Thymus (tissue), 11 donors: ENCODE measurements around the gene CYP4F22. TPM values are rescaled to one million over a fixed set of nuclear protein-coding genes. Genes with fewer than 3 reads are reported as not detected.
"Not testable (repeated sequence)": the region's sequence is repeated elsewhere in the genome, so short reads cannot be mapped to it uniquely, and the experiment has no call there.

Source experiments
- DNase-seq, 9 donors: peaks; one replicate each; pipeline ENCODE4 v3.0.0-alpha.2; 2013; ENCODE audit warnings: low spot score in 9 of 9, low read depth in 6 of 9, missing footprints in 1 of 9
- H3K27ac ChIP-seq, 2 donors: one replicate each; pipeline ENCODE4 v1.5.1; 2013; ENCODE audit warnings: control low read depth in 1 of 2, low read depth in 1 of 2, low read length in 1 of 2, mild to moderate bottlenecking in 1 of 2, moderate library complexity in 1 of 2
- H3K27me3 ChIP-seq, 2 donors: one replicate each; pipeline ENCODE4 v1.5.1; 2013; ENCODE audit warnings: low read length in 1 of 2; ENCODE audit not compliant: control insufficient read depth in 2 of 2, insufficient read depth in 1 of 2
- H3K36me3 ChIP-seq, 2 donors: one replicate each; pipeline ENCODE4 v1.5.1; 2013; ENCODE audit warnings: low read length in 1 of 2, mild to moderate bottlenecking in 1 of 2, moderate library complexity in 1 of 2; ENCODE audit not compliant: control insufficient read depth in 2 of 2, insufficient read depth in 2 of 2
- H3K4me1 ChIP-seq, 2 donors: one replicate each; pipeline ENCODE4 v1.5.1; 2013; ENCODE audit warnings: low read length in 2 of 2; ENCODE audit not compliant: control insufficient read depth in 2 of 2, insufficient read depth in 2 of 2
- H3K4me3 ChIP-seq, 2 donors: one replicate each; pipeline ENCODE4 v1.5.1; 2013; ENCODE audit warnings: low read length in 2 of 2, control low read depth in 1 of 2, mild to moderate bottlenecking in 1 of 2
- H3K9me3 ChIP-seq, 2 donors: one replicate each; pipeline ENCODE4 v1.5.1; 2013; ENCODE audit warnings: low read length in 1 of 2, mild to moderate bottlenecking in 1 of 2; ENCODE audit not compliant: control insufficient read depth in 2 of 2, insufficient read depth in 1 of 2
- WGBS: extraction: QIAGEN DNeasy Blood & Tissue Kit; methylation state at CpG from one replicate; pipeline ENCODE4 v1.1.7; 2013; 5-methylcytosine and 5-hydroxymethylcytosine counted together
- polyA plus RNA-seq: library from polyadenylated mRNA; stranded (reverse); fragments of 200-250 nt; gene quantifications from one replicate; pipeline ENCODE4 v1.2.3, GENCODE V29; 2013
- total RNA-seq: library from RNA; stranded (reverse); fragments of 120-200 nt; gene quantifications from one replicate; pipeline ENCODE4 v1.2.4, GENCODE V29; 2013
- donor health status: healthy.

CYP4F22 gene
- total and polyA plus RNA-seq, 2 donors = 0.09 to 0.64 TPM

DNA sequence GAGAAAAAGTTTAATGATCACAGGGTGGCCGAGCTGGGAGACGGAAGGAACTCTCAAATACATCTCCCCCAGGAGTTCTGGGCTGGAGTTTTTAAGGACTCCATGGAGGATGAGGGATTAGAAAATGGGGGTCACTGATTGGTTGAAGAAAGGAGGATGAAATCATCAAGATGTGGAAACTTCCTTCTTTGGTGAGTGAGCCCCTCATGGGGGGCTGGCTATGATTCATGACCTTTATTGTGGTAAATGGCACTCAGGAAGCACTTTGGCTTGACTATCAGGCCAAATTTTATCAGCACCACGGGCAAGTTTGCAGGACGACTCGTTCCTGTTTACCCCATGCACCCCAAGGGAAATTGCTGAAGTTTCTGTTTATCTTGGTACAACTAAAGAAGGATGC lies 84.2 kb downstream of the CYP4F22 start:
- 37% methylated on average over 5 of the region's 5 CpGs for WGBS

DNA sequence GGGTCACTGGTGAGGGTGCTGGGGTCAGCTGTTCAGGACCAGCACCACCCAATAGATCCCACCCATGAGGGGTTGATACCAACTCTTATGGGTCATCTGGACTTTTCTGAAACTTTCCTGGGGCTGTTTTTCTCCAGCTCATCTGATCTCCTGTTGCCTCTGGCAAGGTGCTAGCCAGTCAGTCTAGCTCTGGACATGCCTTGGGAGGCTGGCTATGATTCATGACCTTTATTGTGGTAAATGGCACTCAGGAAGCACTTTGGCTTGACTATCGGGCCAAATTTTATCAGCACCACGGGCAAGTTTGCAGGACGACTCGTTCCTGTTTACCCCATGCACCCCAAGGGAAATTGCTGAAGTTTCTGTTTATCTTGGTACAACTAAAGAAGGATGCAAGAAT lies 85.4 kb downstream of the CYP4F22 start:
- H3K36me3 ChIP-seq, H3K4me1 ChIP-seq, H3K9me3 ChIP-seq, H3K4me3 ChIP-seq, H3K27me3 ChIP-seq, DNase-seq, H3K27ac ChIP-seq: not testable (repeated sequence)
- WGBS = 77% methylated on average over 4 of the region's 4 CpGs

More for the DNA sequence above, 84.2 kb downstream of the CYP4F22 start:
- not testable (repeated sequence) for H3K36me3 ChIP-seq, H3K27me3 ChIP-seq, H3K9me3 ChIP-seq, DNase-seq, H3K4me3 ChIP-seq, H3K27ac ChIP-seq, H3K4me1 ChIP-seq

DNA sequence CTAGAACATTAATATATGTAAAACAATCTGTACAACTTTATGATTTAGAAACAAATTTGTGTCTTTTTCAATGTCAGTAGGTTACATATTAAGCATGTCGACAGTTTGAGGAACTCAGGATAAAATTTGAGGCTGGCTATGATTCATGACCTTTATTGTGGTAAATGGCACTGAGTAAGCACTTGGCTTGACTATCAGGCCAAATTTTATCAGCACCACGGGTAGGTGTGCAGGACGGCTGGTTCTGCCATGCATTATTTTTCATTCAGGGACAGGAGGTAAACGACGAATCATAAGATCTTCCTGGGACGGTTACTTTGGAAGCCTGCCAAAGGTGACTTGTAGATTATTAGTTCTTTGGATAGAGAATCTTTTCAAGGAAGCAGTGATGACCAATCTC lies 86.7 kb downstream of the CYP4F22 start:
- H3K4me3 ChIP-seq = no peak overlapping the region

More for the DNA sequence above, 86.7 kb downstream of the CYP4F22 start:
- H3K36me3 ChIP-seq = no peaks in the 10 kb centered on the region
- H3K27ac ChIP-seq = no peak overlapping the region
- 1% methylated on average over 6 of the region's 6 CpGs for WGBS
- H3K4me1 ChIP-seq = no peaks in the 10 kb centered on the region
- DNase-seq = no peak
- no peaks in the 10 kb centered on the region for H3K27me3 ChIP-seq
- no peaks in the 10 kb centered on the region for H3K9me3 ChIP-seq

Other genes starting within 250 kb of the CYP4F22 start
- 7.6 TPM for gene BRD4, start 176.0 kb upstream of the CYP4F22 start, total RNA-seq
- 26.0 TPM for gene BRD4, start 176.0 kb upstream of the CYP4F22 start, polyA plus RNA-seq
- gene AKAP8, start 128.7 kb upstream of the CYP4F22 start, total RNA-seq = 18.0 TPM
- 25.4 TPM for gene AKAP8, start 128.7 kb upstream of the CYP4F22 start, polyA plus RNA-seq
- 64.1 TPM for gene AKAP8L, start 89.5 kb upstream of the CYP4F22 start, total RNA-seq
- gene AKAP8L, start 89.5 kb upstream of the CYP4F22 start, polyA plus RNA-seq = 128 TPM
- 2.9 TPM for gene WIZ, start 58.6 kb upstream of the CYP4F22 start, total RNA-seq
- gene WIZ, start 58.6 kb upstream of the CYP4F22 start, polyA plus RNA-seq = 13.3 TPM
- 30.8 TPM for gene RASAL3, start 44.0 kb upstream of the CYP4F22 start, total RNA-seq
- 68.1 TPM for gene RASAL3, start 44.0 kb upstream of the CYP4F22 start, polyA plus RNA-seq
- 0.71 TPM for gene PGLYRP2, start 29.0 kb upstream of the CYP4F22 start, total RNA-seq
- 0.14 TPM for gene PGLYRP2, start 29.0 kb upstream of the CYP4F22 start, polyA plus RNA-seq
- 0.28 TPM for gene CYP4F8, start 106.7 kb downstream of the CYP4F22 start, total RNA-seq
- gene CYP4F8, start 106.7 kb downstream of the CYP4F22 start, polyA plus RNA-seq = 18.3 TPM
- 0.24 TPM for gene CYP4F3, start 132.4 kb downstream of the CYP4F22 start, total RNA-seq
- 2.1 TPM for gene CYP4F3, start 132.4 kb downstream of the CYP4F22 start, polyA plus RNA-seq
- gene CYP4F12, start 164.6 kb downstream of the CYP4F22 start, total RNA-seq = 1.4 TPM
- gene CYP4F12, start 164.6 kb downstream of the CYP4F22 start, polyA plus RNA-seq = 6.8 TPM
- not detected for gene OR10H2, start 219.5 kb downstream of the CYP4F22 start, total RNA-seq
- gene OR10H2, start 219.5 kb downstream of the CYP4F22 start, polyA plus RNA-seq = not detected
- not detected for gene OR10H3, start 229.5 kb downstream of the CYP4F22 start, total RNA-seq
- gene OR10H3, start 229.5 kb downstream of the CYP4F22 start, polyA plus RNA-seq = not detected